Stimulated activated CD4-positive, alpha-beta T cell treated with anti-CD3 and anti-CD28 coated beads, TNF-alpha, amount 100 ng/mL, for 24 hours (primary cell): Measurements from ENCODE around the gene IL7R.
A peak's percentile ranks its signal among the peaks of the same experiment; 100 is the strongest.

ENCODE experiments used
- DNase-seq, 3 experiments: peaks; one replicate each; pipeline ENCODE4 v3.0.0-alpha.2; 2020; ENCODE audit warnings: low read depth in 3 of 3

IL7R gene

GRCh38 chr5:35904443-35905132 is 47.9 kb downstream of the IL7R start:
- peak in 2 of 3 experiments; percentile 14 to 31 for DNase-seq

GRCh38 chr5:35908228-35908627 is 51.5 kb downstream of the IL7R start:
- no peak for DNase-seq

- no peak for DNase-seq
These were observed 52.1 kb downstream of the IL7R start for GRCh38 chr5:35908814-35909213.

- no peak for DNase-seq
These were observed 62.5 kb downstream of the IL7R start for GRCh38 chr5:35919191-35919590.

- no peak for DNase-seq
These were observed 64.2 kb downstream of the IL7R start for GRCh38 chr5:35920890-35921289.

GRCh38 chr5:35921930-35922329 is 65.2 kb downstream of the IL7R start:
- no peak for DNase-seq

- no peak for DNase-seq
These were observed 65.8 kb downstream of the IL7R start for GRCh38 chr5:35922468-35922867.

- DNase-seq, result no peak
These were observed 67.6 kb downstream of the IL7R start for GRCh38 chr5:35924122-35924949.

- DNase-seq, result peak; percentile 73 to 88 (median 74)
These were observed 68.4 kb downstream of the IL7R start for GRCh38 chr5:35924950-35925722.

GRCh38 chr5:35926389-35927051 is 69.8 kb downstream of the IL7R start:
- peak in 2 of 3 experiments; percentile 56 to 62 for DNase-seq
